ENCODE results near the gene KMT2A.
"Not testable (repeated sequence)": the region's sequence is repeated elsewhere in the genome, so short reads cannot be mapped to it uniquely, and the experiment has no call there.

The KMT2A gene

GRCh38 chr11:118435893-118436624, at the start of gene KMT2A:
TSS of gene KMT2A (plus strand) at chr11:118436492. CDS start at chr11:118436513, 21 bp downstream.
- peak; percentile 93 for DNase-seq

GRCh38 chr11:118396097-118396501, 40.2 kb upstream of the KMT2A start:
- no peak for DNase-seq

- no peak for DNase-seq
Measured at GRCh38 chr11:118397448-118397847, 38.8 kb upstream of the KMT2A start.

GRCh38 chr11:118398791-118399559, 37.3 kb upstream of the KMT2A start:
- DNase-seq, result no peak

- peak; percentile 87 for DNase-seq
Measured at GRCh38 chr11:118401151-118401879, 35.0 kb upstream of the KMT2A start, which contains the start of gene ATP5MG. TSS of gene ATP5MG (plus strand) at chr11:118401606. CDS start at chr11:118401666, 60 bp downstream.

GRCh38 chr11:118401880-118402590, 34.3 kb upstream of the KMT2A start:
- DNase-seq, result no peak

- DNase-seq, result not testable (repeated sequence)
Measured at GRCh38 chr11:118402594-118402993, 33.7 kb upstream of the KMT2A start.

- peak; percentile 1 for DNase-seq
Measured at GRCh38 chr11:118406599-118407166, 29.6 kb upstream of the KMT2A start.

- no peak for DNase-seq
Measured at GRCh38 chr11:118410055-118410745, 26.1 kb upstream of the KMT2A start.

GRCh38 chr11:118411530-118411929, 24.8 kb upstream of the KMT2A start:
- DNase-seq, result no peak

- DNase-seq, result no peak
Measured at GRCh38 chr11:118412921-118413320, 23.4 kb upstream of the KMT2A start.

GRCh38 chr11:118415062-118415738, 21.1 kb upstream of the KMT2A start:
- no peak for DNase-seq

- no peak for DNase-seq
Measured at GRCh38 chr11:118415739-118416068, 20.6 kb upstream of the KMT2A start.

GRCh38 chr11:118416900-118417299, 19.4 kb upstream of the KMT2A start:
- not testable (repeated sequence) for DNase-seq

- no peak for DNase-seq
Measured at GRCh38 chr11:118417801-118418200, 18.5 kb upstream of the KMT2A start.

- DNase-seq, result no peak
Measured at GRCh38 chr11:118418766-118419165, 17.5 kb upstream of the KMT2A start.

- DNase-seq, result no peak
Measured at GRCh38 chr11:118427707-118428106, 8.6 kb upstream of the KMT2A start.

GRCh38 chr11:118430956-118431355, 5.3 kb upstream of the KMT2A start:
- DNase-seq, result no peak

- DNase-seq, result peak; percentile 73
Measured at GRCh38 chr11:118434123-118434552, 2.2 kb upstream of the KMT2A start.

- peak; percentile 73 for DNase-seq
Measured at GRCh38 chr11:118434553-118435289, 1.6 kb upstream of the KMT2A start.

All from NCI-H2227 treated with DMSO at 0.1 percent for 48 hours (cell line).